ENCODE results near the gene FTO.

The FTO gene

GRCh38 chr16:53769185-53769584 is 65.2 kb downstream of the FTO start:
- no peak overlapping the region for H3K4me3 ChIP-seq (ENCODE audit: low read depth, low read length)
- no peak for DNase-seq
- H3K9me3 ChIP-seq = no peaks in the 10 kb centered on the region; the same call in 1 of the 2 replicates
- no peak for TF ChIP-seq CTCF (IDR thresholded peaks at IDR 0.05; ENCODE audit: low read depth, low read length)
- no peaks in the 10 kb centered on the region for H3K27me3 ChIP-seq
- H3K36me3 ChIP-seq = no peaks in the 10 kb centered on the region
- H3K4me1 ChIP-seq = peaks cover 4% of the 10 kb centered on the region; the same call in 1 of the 2 replicates

- peaks cover 4% of the 10 kb centered on the region; the same call in 1 of the 2 replicates for H3K4me1 ChIP-seq
- DNase-seq = no peak
- no peak for TF ChIP-seq CTCF (IDR thresholded peaks at IDR 0.05; ENCODE audit: low read depth, low read length)
- H3K4me3 ChIP-seq (ENCODE audit: low read depth, low read length) = no peak overlapping the region
- H3K27me3 ChIP-seq = no peaks in the 10 kb centered on the region
- no peaks in the 10 kb centered on the region; the same call in 1 of the 2 replicates for H3K9me3 ChIP-seq
- no peaks in the 10 kb centered on the region for H3K36me3 ChIP-seq
Measured at GRCh38 chr16:53769787-53770186, 65.8 kb downstream of the FTO start.

GRCh38 chr16:53770641-53771040 is 66.7 kb downstream of the FTO start:
- H3K4me1 ChIP-seq = peaks cover 7% of the 10 kb centered on the region; the same call in 1 of the 2 replicates
- TF ChIP-seq CTCF (IDR thresholded peaks at IDR 0.05; ENCODE audit: low read depth, low read length) = no peak
- no peak overlapping the region for H3K4me3 ChIP-seq (ENCODE audit: low read depth, low read length)
- no peaks in the 10 kb centered on the region for H3K27me3 ChIP-seq
- DNase-seq = no peak
- no peaks in the 10 kb centered on the region; the same call in 1 of the 2 replicates for H3K9me3 ChIP-seq
- H3K36me3 ChIP-seq = no peaks in the 10 kb centered on the region

- H3K4me3 ChIP-seq (ENCODE audit: low read depth, low read length) = no peak overlapping the region
Measured at GRCh38 chr16:53771655-53772497, 67.9 kb downstream of the FTO start.

GRCh38 chr16:53773150-53773846 is 69.3 kb downstream of the FTO start:
- peaks cover 7% of the 10 kb centered on the region; the same call in 1 of the 2 replicates for H3K4me1 ChIP-seq
- peak; percentile 46 for DNase-seq
- H3K4me3 ChIP-seq (ENCODE audit: low read depth, low read length) = no peak overlapping the region
- H3K36me3 ChIP-seq = no peaks in the 10 kb centered on the region
- no peaks in the 10 kb centered on the region; the same call in 1 of the 2 replicates for H3K9me3 ChIP-seq
- TF ChIP-seq CTCF (IDR thresholded peaks at IDR 0.05; ENCODE audit: low read depth, low read length) = peak; percentile 87
- H3K27me3 ChIP-seq = no peaks in the 10 kb centered on the region

More at GRCh38 chr16:53771655-53772497, 67.9 kb downstream of the FTO start:
- TF ChIP-seq CTCF (IDR thresholded peaks at IDR 0.05; ENCODE audit: low read depth, low read length) = no peak
- Histone ChIP-seq H3K9me3 (no peaks in the 10 kb centered on the region; the same call in 1 of the 2 replicates), H3K36me3 (no peaks in the 10 kb centered on the region), H3K27me3 (no peaks in the 10 kb centered on the region), H3K4me1 (peaks cover 7% of the 10 kb centered on the region; the same call in 1 of the 2 replicates)
- no peak for DNase-seq

Data from BE2C (cell line).